Body of pancreas (tissue), 4 donors: Measurements from ENCODE around the gene TMEM72.

ENCODE experiments used
- CTCF ChIP-seq, 7 experiments: fragments of 450-650 bp in 4 of 7; fragments of 200-600 bp in 3 of 7; sonication (generic) in 3 of 7; IDR thresholded peaks; one replicate each; pipeline ENCODE4 v1.5.1; 2016 to 2019; ENCODE audit warnings: antibody characterized with exemption in 7 of 7
- POLR2A ChIP-seq, 3 donors: fragments of 450-650 bp; IDR thresholded peaks; one replicate each; pipeline ENCODE4 v1.6.1; 2016; ENCODE audit warnings: antibody characterized with exemption in 3 of 3, mild to moderate bottlenecking in 2 of 3

- TF ChIP-seq CTCF (IDR thresholded peaks at IDR 0.05) (no peak), POLR2A (IDR thresholded peaks at IDR 0.05) (no peak)
These were observed 27.4 kb upstream of the TMEM72 start for GRCh38 chr10:44883593-44884331.
